AG04449 (cell line): ENCODE measurements around the gene WNK4.
A peak's percentile ranks its signal among the peaks of the same experiment; 100 is the strongest.
"Not testable (repeated sequence)": the region's sequence is repeated elsewhere in the genome, so short reads cannot be mapped to it uniquely, and the experiment has no call there.

Experiments used
- CTCF ChIA-PET: fragments of 350-600 bp; formaldehyde crosslinking; extraction: SDS; loops from one replicate; lab custom pipeline; 2021; ENCODE audit warnings: antibody characterized with exemption; lab: Yijun Ruan, JAX
- POLR2A ChIA-PET: fragments of 400-600, 350-600 bp; formaldehyde crosslinking; extraction: SDS; loops from one replicate; lab custom pipeline; 2020; ENCODE audit warnings: antibody characterized with exemption, inconsistent platforms; lab: Yijun Ruan, JAX
- DNase-seq: peaks from one replicate; pipeline ENCODE4 v3.0.0-alpha.2; 2010; ENCODE audit warnings: low read depth, low spot score
- H3K4me3 ChIP-seq: 2 replicates; pipeline ENCODE4 v1.5.1; 2011; ENCODE audit warnings: low read depth, mild to moderate bottlenecking, control low read depth, low read length
- CTCF ChIP-seq: IDR thresholded peaks from one replicate; pipeline ENCODE4 v1.5.1; 2011; ENCODE audit warnings: mild to moderate bottlenecking, moderate library complexity, low read length, control low read depth, inconsistent platforms; ENCODE audit not compliant: insufficient read depth; ENCODE audit errors: missing control alignments

Gene WNK4

GRCh38 chr17:42779936-42780850 is at the start of gene WNK4:
WNK4 (plus strand) TSS chr17:42780610; CDS start chr17:42780699, 89 bp downstream.
- ChIA-PET POLR2A (interaction anchor here (1.3 to 2.0 kb wide), 6 partner anchors 8 to 202 kb away, joined by 3 to 7 read pairs (median 6); partner anchors contain the start of genes CNTD1, COA3 and VPS25), CTCF (interaction anchor here (1.4 to 5.8 kb wide), 2 partner anchors 16 to 40 kb away, joined by 3 to 34 read pairs; no protein-coding TSS in a partner anchor)
- peak within 1 kb of the TSS; percentile 76 for H3K4me3 ChIP-seq
- no peak for TF ChIP-seq CTCF
- no peak for DNase-seq

GRCh38 chr17:42740699-42741098 is 39.7 kb upstream of the WNK4 start:
- no peak for TF ChIP-seq CTCF
- DNase-seq: no peak
- no peak overlapping the region for H3K4me3 ChIP-seq
- ChIA-PET POLR2A (no interaction called here), CTCF (interaction anchor here (0.7 to 1.8 kb wide), 5 partner anchors 16 to 84 kb away, joined by 3 to 9 read pairs (median 3); partner anchors contain the start of gene BECN1)

DNA sequence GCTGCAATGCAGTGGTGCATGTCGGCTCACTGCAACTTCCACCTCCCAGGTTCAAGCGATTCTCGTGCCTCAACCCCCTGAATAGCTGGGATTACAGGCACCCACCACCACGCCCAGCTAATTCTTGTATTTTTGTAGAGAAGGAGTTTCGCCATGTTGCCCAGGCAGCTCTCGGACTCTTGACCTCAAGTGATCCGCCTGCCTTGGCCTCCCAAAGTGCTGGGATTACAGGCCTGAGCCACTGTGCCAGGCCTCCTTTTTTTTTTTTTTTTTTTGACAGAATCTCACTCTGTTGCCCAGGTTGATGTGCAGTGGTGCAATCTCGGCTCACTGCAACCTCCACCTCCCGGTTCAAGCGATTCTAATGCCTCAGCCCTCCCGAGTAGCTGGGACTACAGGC is 37.5 kb upstream of the WNK4 start:
- H3K4me3 ChIP-seq, POLR2A ChIA-PET, DNase-seq: not testable (repeated sequence)
- CTCF ChIA-PET: interaction anchor here (0.7 to 1.7 kb wide), 4 partner anchors 18 to 164 kb away, joined by 3 to 6 read pairs (median 4); partner anchors contain the start of genes BECN1 and RAMP2

DNA sequence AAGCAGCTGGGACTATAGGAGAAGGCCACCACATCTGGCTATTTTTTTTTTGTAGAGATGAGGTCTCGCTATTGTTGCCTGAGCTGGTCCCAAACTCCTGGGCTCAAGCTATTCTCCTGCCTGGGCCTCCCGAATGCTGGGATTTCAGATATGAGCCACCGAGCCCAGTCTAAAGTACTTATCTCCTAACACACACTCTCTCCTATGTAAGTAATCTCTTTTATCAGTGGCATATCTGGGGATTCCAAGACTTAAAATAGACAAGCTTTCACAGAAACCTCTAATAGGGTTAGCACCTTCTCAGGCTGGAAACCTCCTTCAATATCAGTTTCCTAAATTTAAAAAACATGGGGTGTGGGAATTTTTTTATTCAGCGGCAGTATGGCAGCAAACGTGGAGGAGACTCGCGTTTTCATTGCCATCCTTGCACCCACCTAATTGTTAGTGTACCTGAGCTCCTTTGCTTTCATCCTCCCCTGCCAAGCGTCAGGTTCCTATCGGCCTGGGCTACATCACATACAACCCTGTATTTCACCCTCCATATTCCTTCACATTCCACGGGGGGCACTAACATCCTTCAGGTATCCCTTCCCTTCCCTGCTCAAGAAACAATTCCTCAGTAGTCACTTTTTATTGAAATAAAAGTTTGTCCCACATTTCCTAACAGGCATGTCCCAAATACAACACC is 36.7 kb upstream of the WNK4 start:
- peak overlapping the region; percentile 86 for H3K4me3 ChIP-seq
- ChIA-PET CTCF (interaction anchor here (0.6 to 1.7 kb wide), 7 partner anchors 9 to 165 kb away, joined by 3 to 6 read pairs (median 4); partner anchors contain the start of gene BECN1), POLR2A (no interaction called here)
- TF ChIP-seq CTCF: peak; percentile 17
- no peak for DNase-seq

- CTCF ChIA-PET: interaction anchor here (0.8 to 1.7 kb wide), 6 partner anchors 9 to 166 kb away, joined by 3 to 6 read pairs (median 4); partner anchors contain the start of gene BECN1
- POLR2A ChIA-PET: no interaction called here
- no peak for TF ChIP-seq CTCF
- no peak for DNase-seq
- H3K4me3 ChIP-seq: peak overlapping the region; percentile 86
These were observed 36.1 kb upstream of the WNK4 start for GRCh38 chr17:42744283-42744805.

DNA sequence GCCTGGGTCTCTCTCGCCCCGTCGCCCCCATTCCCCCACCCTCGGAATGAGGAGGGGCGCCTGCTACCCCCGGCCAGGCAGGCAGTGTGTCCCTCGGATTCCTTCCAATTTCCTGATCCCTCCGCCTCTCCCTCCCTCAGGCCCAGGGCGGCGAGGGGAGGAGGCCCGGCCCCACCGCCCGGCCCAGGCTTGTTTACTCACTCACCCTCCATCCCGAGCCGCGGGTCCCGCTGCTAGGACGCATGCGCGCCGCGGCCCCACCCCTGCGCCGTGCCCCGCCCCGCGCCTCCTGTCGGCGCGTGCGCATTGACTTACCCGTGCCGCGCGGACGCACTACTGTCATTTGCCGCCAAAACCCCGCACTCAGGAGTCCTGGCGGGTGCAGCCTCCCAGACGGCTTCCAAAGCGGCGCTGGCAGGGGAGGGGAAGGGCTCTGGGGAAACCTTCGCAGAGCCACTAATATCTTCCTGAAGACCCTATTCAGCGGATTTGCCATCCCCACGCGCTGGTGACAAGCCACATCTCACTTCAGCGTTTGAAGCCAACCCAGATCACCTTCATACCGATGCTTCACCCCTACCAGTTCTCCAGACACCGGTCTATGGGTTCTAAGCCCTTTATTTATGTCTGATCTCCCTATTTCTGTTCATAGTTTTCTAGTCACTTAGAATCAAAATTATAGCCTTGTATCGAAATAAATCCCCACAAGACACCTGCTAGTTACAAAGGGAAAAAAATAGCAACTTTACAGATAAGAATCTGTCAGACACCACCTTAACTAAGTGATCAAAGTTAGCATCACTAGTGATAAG is 35.4 kb upstream of the WNK4 start, which contains the start of gene EZH1:
EZH1 (minus strand) TSS at position 235 of the 812 bp plus-strand sequence. CDS start 16,099 bp downstream, outside the sequence.
- ChIA-PET POLR2A (no interaction called here), CTCF (interaction anchor here (1.6 kb wide), 1 partner anchor 10 kb away, joined by 4 read pairs; no protein-coding TSS in a partner anchor)
- TF ChIP-seq CTCF: no peak
- DNase-seq: peak; percentile 17
- H3K4me3 ChIP-seq: peak within 1 kb of the TSS; percentile 86
